ENCODE measurements around the gene MYOG.

Gene MYOG

DNA sequence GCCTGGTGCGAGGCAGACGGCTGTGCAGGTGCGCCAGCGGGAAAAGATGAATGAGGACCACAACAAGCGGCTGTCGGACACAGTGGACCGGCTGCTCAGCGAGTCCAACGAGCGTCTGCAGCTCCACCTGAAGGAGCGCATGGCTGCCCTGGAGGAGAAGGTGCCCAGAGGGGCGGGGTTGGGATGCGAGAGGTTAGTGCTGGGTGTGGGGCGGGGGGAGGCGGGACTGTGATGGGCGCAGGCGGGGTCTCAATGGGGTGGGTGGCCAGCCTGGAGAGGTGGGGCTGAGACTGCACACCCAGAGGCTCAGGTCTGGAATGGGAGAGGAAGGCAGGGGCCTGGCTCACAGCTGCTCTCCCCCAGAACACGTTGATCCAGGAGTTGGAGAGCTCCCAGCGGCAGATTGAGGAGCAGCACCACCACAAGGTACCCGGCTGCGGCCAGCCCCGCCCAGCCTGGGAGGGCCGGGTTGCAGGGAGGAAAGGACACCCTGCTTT is 37.2 kb downstream of the MYOG start:
- peak; percentile 20 for TF ChIP-seq CTCF (IDR thresholded peaks at IDR 0.05)
- peaks cover 43% of the 10 kb centered on the region for H3K4me1 Mint-ChIP-seq

GRCh38 chr1:203048086-203048485 is 37.7 kb downstream of the MYOG start:
- Mint-ChIP-seq H3K4me1 (peaks cover 42% of the 10 kb centered on the region), H3K4me3 (no peak overlapping the region), H3K36me3 (ENCODE audit: low read depth) (peaks cover 54% of the 10 kb centered on the region), H3K27me3 (ENCODE audit: low read depth, poor library complexity) (no peaks in the 10 kb centered on the region), H3K9me3 (no peaks in the 10 kb centered on the region), H3K27ac (no peak overlapping the region)
- TF ChIP-seq CTCF (IDR thresholded peaks at IDR 0.05), result no peak
- no peak for DNase-seq

More for the DNA sequence above, 37.2 kb downstream of the MYOG start:
- peak; percentile 56 for DNase-seq
- Mint-ChIP-seq H3K27ac (no peak overlapping the region), H3K9me3 (no peaks in the 10 kb centered on the region), H3K36me3 (ENCODE audit: low read depth) (peaks cover 50% of the 10 kb centered on the region), H3K27me3 (ENCODE audit: low read depth, poor library complexity) (no peaks in the 10 kb centered on the region), H3K4me3 (no peak overlapping the region)

- no peaks in the 10 kb centered on the region for H3K9me3 Mint-ChIP-seq
- H3K27ac Mint-ChIP-seq, result peak overlapping the region; percentile 17
Observed at GRCh38 chr1:203046984-203047630, 38.7 kb downstream of the MYOG start.

DNA sequence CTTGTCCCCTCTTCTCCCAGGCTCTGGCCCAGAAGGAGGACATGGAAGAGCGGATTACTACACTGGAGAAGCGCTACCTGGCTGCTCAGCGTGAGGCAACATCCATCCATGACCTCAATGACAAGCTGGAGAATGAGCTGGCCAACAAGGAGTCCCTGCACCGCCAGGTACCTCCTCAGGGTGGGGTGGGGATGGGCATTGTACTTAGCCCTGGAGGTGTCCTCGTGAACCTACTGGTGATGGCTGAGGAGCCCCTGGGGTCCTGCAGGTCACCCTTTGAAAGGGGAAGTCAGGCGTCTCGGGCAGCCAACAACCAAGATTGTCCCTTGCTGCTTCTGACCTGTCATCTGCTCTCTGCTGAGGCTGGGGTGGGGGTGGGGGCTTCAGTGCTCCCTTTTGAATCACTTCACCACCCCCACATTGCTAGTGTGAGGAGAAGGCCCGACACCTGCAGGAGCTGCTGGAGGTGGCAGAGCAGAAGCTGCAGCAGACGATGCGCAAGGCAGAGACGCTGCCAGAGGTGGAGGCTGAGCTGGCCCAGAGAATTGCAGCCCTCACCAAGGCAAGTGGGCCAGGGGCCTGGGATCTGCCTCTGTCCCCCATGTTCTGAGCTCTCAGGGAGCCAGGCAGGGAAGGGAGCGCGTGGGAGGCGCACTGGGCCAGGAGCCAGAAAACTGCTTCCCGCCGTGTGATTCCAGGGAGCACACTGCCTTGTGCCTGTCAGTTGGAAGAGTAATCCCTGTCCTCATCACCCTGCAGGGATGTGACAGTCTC is 39.8 kb downstream of the MYOG start:
- no peak for TF ChIP-seq CTCF (IDR thresholded peaks at IDR 0.05)
- Mint-ChIP-seq H3K27me3 (ENCODE audit: low read depth, poor library complexity) (no peaks in the 10 kb centered on the region), H3K9me3 (no peaks in the 10 kb centered on the region), H3K36me3 (ENCODE audit: low read depth) (peaks cover 50% of the 10 kb centered on the region), H3K4me3 (no peak overlapping the region), H3K27ac (peak overlapping the region; percentile 48), H3K4me1 (peaks cover 28% of the 10 kb centered on the region)
- no peak for DNase-seq

More at GRCh38 chr1:203046984-203047630, 38.7 kb downstream of the MYOG start:
- Mint-ChIP-seq H3K36me3 (ENCODE audit: low read depth) (peaks cover 56% of the 10 kb centered on the region), H3K4me1 (peaks cover 32% of the 10 kb centered on the region), H3K4me3 (no peak overlapping the region), H3K27me3 (ENCODE audit: low read depth, poor library complexity) (no peaks in the 10 kb centered on the region)
- DNase-seq, result no peak
- no peak for TF ChIP-seq CTCF (IDR thresholded peaks at IDR 0.05)

- no peak for TF ChIP-seq CTCF (IDR thresholded peaks at IDR 0.05)
- H3K27me3 Mint-ChIP-seq (ENCODE audit: low read depth, poor library complexity), result no peaks in the 10 kb centered on the region
- peak overlapping the region; percentile 48 for H3K27ac Mint-ChIP-seq
- no peaks in the 10 kb centered on the region for H3K9me3 Mint-ChIP-seq
- peaks cover 44% of the 10 kb centered on the region for H3K36me3 Mint-ChIP-seq (ENCODE audit: low read depth)
- H3K4me1 Mint-ChIP-seq, result peaks cover 35% of the 10 kb centered on the region
- no peak for DNase-seq
- no peak overlapping the region for H3K4me3 Mint-ChIP-seq
Observed at GRCh38 chr1:203045336-203045735, 40.5 kb downstream of the MYOG start.

Data from nephron progenitor cell (in vitro differentiated cells).